ENCODE measurements around the gene COPS7A. TPM values are rescaled to one million over a fixed set of nuclear protein-coding genes. Genes with fewer than 3 reads are reported as not detected.

Gene COPS7A
- total and polyA plus RNA-seq, 9 of the 15 experiments (the other 6 are each of a cell fraction or from before 2014, with no cell fraction given): 12.7 to 36.0 (median 24.3) TPM

DNA sequence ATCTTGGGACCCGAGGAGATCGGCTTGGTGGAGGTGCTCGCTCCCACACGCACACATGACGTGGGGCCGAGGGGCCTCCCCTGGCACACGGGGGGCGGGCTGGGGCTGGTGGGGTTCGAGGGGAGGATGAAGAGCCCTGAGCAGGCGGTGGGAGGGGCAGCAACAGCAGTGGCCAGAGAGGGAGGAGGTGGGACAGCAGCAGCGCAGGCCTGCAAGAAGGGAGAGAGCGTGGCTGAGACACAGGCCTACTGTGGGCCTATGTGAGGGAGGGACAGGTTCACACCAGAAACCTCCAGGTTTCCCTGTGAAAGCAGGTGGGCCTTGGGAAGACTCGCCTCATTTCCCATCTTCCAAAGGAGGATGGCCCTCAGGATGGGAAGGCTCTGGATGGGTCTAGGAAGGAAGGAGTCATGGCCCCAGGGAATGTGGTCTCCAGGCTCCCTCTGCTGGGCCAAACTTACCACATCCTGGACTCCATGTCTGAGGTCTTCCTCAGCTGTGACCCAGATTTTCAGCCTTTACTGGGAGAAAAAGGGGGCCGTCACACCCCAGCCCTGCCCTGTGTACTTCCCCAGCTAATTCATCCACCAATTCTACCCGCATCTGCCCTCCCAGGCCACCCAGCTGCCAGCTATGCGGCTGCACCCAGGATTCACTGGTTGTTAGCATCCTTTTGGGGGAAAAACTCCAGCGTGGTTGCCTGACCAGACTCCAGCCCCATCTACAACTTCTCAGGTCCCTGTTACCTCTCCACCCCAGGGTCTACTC, 26.1 kb upstream of the COPS7A start (continued):
- TF ChIP-seq HDAC8 (tag; IDR thresholded peaks at IDR 0.05): no peak
- TF ChIP-seq EP300 (IDR thresholded peaks at IDR 0.05; ENCODE audit: low read length): no peak
- TF ChIP-seq, protein P1, sequence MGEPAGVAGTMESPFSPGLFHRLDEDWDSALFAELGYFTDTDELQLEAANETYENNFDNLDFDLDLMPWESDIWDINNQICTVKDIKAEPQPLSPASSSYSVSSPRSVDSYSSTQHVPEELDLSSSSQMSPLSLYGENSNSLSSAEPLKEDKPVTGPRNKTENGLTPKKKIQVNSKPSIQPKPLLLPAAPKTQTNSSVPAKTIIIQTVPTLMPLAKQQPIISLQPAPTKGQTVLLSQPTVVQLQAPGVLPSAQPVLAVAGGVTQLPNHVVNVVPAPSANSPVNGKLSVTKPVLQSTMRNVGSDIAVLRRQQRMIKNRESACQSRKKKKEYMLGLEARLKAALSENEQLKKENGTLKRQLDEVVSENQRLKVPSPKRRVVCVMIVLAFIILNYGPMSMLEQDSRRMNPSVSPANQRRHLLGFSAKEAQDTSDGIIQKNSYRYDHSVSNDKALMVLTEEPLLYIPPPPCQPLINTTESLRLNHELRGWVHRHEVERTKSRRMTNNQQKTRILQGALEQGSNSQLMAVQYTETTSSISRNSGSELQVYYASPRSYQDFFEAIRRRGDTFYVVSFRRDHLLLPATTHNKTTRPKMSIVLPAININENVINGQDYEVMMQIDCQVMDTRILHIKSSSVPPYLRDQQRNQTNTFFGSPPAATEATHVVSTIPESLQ (CRISPR knock-in tag; IDR thresholded peaks at IDR 0.05): no peak
- TF ChIP-seq, protein P2, sequence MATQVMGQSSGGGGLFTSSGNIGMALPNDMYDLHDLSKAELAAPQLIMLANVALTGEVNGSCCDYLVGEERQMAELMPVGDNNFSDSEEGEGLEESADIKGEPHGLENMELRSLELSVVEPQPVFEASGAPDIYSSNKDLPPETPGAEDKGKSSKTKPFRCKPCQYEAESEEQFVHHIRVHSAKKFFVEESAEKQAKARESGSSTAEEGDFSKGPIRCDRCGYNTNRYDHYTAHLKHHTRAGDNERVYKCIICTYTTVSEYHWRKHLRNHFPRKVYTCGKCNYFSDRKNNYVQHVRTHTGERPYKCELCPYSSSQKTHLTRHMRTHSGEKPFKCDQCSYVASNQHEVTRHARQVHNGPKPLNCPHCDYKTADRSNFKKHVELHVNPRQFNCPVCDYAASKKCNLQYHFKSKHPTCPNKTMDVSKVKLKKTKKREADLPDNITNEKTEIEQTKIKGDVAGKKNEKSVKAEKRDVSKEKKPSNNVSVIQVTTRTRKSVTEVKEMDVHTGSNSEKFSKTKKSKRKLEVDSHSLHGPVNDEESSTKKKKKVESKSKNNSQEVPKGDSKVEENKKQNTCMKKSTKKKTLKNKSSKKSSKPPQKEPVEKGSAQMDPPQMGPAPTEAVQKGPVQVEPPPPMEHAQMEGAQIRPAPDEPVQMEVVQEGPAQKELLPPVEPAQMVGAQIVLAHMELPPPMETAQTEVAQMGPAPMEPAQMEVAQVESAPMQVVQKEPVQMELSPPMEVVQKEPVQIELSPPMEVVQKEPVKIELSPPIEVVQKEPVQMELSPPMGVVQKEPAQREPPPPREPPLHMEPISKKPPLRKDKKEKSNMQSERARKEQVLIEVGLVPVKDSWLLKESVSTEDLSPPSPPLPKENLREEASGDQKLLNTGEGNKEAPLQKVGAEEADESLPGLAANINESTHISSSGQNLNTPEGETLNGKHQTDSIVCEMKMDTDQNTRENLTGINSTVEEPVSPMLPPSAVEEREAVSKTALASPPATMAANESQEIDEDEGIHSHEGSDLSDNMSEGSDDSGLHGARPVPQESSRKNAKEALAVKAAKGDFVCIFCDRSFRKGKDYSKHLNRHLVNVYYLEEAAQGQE (IDR thresholded peaks at IDR 0.05; ENCODE audit: borderline replicate concordance): peak; percentile 66; the same call in 1 of the 2 replicates
- TF ChIP-seq, protein P2 (CRISPR knock-in tag; IDR thresholded peaks at IDR 0.05; ENCODE audit: low read depth): no peak
- TF ChIP-seq, protein P3, sequence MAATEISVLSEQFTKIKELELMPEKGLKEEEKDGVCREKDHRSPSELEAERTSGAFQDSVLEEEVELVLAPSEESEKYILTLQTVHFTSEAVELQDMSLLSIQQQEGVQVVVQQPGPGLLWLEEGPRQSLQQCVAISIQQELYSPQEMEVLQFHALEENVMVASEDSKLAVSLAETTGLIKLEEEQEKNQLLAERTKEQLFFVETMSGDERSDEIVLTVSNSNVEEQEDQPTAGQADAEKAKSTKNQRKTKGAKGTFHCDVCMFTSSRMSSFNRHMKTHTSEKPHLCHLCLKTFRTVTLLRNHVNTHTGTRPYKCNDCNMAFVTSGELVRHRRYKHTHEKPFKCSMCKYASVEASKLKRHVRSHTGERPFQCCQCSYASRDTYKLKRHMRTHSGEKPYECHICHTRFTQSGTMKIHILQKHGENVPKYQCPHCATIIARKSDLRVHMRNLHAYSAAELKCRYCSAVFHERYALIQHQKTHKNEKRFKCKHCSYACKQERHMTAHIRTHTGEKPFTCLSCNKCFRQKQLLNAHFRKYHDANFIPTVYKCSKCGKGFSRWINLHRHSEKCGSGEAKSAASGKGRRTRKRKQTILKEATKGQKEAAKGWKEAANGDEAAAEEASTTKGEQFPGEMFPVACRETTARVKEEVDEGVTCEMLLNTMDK (IDR thresholded peaks at IDR 0.05; ENCODE audit: borderline replicate concordance, insufficient read depth, low read depth, low read length, poor library complexity, severe bottlenecking): peak; percentile 53
- TF ChIP-seq, protein P4, sequence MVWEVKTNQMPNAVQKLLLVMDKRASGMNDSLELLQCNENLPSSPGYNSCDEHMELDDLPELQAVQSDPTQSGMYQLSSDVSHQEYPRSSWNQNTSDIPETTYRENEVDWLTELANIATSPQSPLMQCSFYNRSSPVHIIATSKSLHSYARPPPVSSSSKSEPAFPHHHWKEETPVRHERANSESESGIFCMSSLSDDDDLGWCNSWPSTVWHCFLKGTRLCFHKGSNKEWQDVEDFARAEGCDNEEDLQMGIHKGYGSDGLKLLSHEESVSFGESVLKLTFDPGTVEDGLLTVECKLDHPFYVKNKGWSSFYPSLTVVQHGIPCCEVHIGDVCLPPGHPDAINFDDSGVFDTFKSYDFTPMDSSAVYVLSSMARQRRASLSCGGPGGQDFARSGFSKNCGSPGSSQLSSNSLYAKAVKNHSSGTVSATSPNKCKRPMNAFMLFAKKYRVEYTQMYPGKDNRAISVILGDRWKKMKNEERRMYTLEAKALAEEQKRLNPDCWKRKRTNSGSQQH (CRISPR knock-in tag; IDR thresholded peaks at IDR 0.05): no peak
- no peak for TF ChIP-seq PURB (CRISPR knock-in tag; IDR thresholded peaks at IDR 0.05; ENCODE audit: low read depth)
- TF ChIP-seq, protein P5, sequence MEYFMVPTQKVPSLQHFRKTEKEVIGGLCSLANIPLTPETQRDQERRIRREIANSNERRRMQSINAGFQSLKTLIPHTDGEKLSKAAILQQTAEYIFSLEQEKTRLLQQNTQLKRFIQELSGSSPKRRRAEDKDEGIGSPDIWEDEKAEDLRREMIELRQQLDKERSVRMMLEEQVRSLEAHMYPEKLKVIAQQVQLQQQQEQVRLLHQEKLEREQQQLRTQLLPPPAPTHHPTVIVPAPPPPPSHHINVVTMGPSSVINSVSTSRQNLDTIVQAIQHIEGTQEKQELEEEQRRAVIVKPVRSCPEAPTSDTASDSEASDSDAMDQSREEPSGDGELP (CRISPR knock-in tag; IDR thresholded peaks at IDR 0.05; ENCODE audit: borderline replicate concordance): peak; percentile 17; the same call in 1 of the 2 replicates
- no peak for TF ChIP-seq ZC3H8 (IDR thresholded peaks at IDR 0.05)
- TF ChIP-seq MTA2 (IDR thresholded peaks at IDR 0.05; ENCODE audit: low read depth): no peak
- TF ChIP-seq RHOXF2B (CRISPR knock-in tag; conservative IDR thresholded peaks at IDR 0.05): no peak
- no peak for TF ChIP-seq L3MBTL2 (IDR thresholded peaks at IDR 0.05)

Measured in K562 (cell line).